Measurements from ENCODE around the gene CRACDL.

CRACDL gene

DNA sequence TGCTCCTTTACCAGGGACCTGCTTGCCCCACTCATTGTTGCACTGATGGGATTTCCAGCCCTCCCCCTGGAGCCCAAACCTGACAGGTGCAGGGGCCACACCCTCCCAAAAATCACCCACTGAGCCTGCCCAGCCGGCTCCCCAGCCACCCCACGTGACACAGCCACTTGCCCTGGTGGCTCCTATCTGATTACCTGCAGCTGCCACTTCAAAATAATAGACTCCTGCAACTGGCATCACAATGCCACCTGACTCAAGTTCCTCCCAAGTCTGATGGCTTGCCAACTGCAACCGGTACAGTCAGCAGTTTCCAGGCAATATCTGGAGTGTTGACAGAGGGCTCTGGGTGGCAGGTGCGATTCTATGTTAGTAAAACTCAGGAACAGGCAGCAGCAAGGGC lies 66.2 kb downstream of the CRACDL start:
- no peak for TF ChIP-seq CTCF (IDR thresholded peaks at IDR 0.05)

DNA sequence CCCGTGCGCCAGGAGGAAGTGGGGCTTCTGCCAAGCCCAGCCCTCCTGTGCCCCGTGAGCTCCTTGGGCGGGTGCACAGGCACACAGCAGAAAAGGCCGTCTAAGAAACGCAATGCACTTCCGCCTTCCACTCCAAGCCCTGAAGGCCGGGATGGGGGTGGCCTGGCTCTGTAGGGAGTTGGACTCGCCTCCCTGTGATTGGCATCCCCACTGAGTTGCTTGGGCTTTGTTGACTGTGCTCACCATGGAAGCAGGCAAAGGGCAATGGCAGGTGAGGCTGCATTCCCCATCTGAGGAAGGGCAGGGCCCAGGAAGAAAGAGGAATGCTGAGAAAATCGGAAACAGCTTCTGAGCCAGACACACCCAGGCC lies 66.8 kb downstream of the CRACDL start:
- TF ChIP-seq CTCF (IDR thresholded peaks at IDR 0.05) = no peak

DNA sequence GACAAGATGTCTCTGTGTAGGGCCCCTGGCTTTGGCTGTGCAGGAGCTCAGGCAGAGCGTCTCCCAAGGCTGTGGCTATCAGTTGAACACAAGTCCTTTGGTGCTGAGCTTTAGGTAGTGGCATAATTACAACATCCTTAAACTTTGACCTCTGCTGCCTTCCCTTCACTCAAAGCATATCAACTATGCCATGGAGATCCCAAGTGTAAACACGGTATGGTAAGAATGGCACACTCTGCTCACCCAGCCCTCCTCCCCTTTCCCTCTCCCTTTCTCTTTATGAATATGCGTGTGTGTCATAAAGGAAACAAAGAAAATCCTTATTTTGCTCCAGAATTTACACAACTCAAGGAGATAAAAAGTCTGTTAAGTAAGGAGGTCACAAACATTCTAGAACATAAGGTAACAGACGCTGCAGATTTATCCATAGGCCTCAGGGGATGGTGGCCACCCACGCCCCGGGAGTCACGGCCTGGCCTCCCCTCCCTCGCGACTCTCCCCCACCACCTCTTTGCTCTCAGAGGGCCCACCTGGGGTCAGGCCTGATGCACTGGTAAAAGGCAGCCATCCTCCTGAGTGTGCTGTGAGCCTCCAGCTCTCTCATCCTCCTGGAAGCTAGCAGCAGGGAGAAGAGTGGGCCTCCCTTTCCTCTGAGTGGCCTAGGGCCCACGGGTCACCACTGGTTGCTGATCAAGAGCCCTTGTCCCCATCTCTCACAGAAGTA lies 67.3 kb downstream of the CRACDL start:
- TF ChIP-seq CTCF (IDR thresholded peaks at IDR 0.05) = no peak

DNA sequence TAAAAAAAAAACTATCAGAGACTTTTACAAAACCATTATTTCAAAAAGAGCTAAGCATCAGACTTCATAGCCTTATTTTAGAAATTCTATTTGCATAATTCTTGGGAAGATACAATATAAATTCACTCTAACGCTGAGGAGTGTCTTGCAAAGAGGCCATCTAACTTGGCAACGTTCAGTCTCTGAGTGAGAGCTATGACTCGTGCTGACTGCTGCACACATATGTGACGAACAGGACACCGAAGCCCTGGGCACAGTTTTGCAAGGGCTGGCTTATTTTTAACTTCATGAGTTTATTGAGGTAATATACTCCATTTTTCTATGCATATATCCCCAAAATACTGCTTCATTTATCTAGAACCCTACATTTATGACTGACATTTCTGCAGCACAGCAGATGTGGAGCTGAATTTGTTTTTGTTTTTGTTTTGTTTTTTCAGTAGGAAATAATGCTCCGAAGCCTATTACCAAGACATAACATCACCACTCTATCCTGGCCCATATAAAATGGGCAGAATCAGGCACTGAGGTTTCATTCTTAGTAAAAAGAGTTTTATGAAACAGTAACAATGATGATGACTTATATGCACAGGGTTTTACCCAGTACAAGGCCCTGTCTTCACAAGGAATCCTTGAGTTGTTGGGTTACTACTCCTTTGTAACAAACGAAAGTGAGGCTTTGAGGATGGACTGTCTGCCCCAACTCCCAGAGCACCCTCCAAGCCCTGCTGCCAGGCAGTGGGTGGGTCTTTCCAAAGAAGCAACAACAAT lies 68.3 kb downstream of the CRACDL start:
- no peak for TF ChIP-seq CTCF (IDR thresholded peaks at IDR 0.05)

DNA sequence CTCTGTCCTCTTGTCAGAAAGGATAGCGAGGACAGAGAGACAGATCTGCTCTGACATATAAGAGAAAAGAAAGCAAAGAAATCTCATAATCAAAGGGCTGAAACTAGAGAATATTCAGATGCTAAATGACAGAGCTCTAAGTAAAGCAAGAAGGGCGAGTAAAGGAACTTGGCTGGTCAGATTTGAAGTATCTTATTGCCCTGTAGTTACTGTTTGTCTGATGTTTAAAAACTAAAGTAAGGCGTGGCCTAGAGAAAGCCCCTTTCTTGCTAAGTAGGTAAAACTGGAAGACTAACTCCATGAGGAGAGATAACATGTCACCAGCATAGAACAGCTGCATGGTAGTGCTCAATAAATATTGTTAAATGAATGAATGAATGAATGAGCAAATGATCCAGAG lies 70.0 kb downstream of the CRACDL start:
- TF ChIP-seq CTCF (IDR thresholded peaks at IDR 0.05) = no peak

- no peak for TF ChIP-seq CTCF (IDR thresholded peaks at IDR 0.05)
Measured at GRCh38 chr2:98861601-98862000, 74.4 kb downstream of the CRACDL start.

DNA sequence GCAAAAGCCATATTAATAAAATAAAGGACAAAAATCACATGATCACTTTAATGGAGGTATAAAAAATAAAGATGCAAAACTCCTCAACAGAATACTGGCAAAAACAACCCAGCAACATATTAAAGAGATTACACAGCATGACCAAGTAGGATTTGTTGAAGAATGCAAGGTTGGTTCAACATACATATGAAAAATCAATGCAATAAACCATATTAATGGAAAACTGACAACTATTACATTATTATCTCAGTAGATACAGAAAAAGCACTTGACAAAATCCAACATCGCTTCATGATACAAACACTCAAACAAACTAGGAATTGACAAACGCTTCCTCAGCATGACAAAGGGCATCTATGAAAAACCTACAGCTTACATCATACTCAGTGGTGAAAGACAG lies 76.7 kb downstream of the CRACDL start:
- no peak for TF ChIP-seq CTCF (IDR thresholded peaks at IDR 0.05)
